Suprapubic skin (tissue), 4 donors: Measurements from ENCODE around the gene FOXD4L4.
"Not testable (repeated sequence)": the region's sequence is repeated elsewhere in the genome, so short reads cannot be mapped to it uniquely, and the experiment has no call there.

Experiments used
- CTCF ChIP-seq, 2 donors: fragments of 200-600 bp in 1 of 2; fragments of 450-650 bp in 1 of 2; sonication (generic) in 1 of 2; IDR thresholded peaks; one replicate each; pipeline ENCODE4 v1.5.1; 2016 to 2019; ENCODE audit warnings: antibody characterized with exemption in 2 of 2, mild to moderate bottlenecking in 1 of 2, moderate library complexity in 1 of 2
- POLR2A ChIP-seq, 2 donors: fragments of 450-650 bp; IDR thresholded peaks; one replicate each; pipeline ENCODE4 v1.6.1; 2017; ENCODE audit warnings: antibody characterized with exemption in 2 of 2, mild to moderate bottlenecking in 2 of 2, moderate library complexity in 2 of 2
- POLR2AphosphoS5 ChIP-seq, 3 donors: sonication (generic); formaldehyde crosslinking; IDR thresholded peaks; one replicate each; pipeline ENCODE4 v1.6.1; 2017; ENCODE audit warnings: antibody characterized with exemption in 3 of 3

DNA sequence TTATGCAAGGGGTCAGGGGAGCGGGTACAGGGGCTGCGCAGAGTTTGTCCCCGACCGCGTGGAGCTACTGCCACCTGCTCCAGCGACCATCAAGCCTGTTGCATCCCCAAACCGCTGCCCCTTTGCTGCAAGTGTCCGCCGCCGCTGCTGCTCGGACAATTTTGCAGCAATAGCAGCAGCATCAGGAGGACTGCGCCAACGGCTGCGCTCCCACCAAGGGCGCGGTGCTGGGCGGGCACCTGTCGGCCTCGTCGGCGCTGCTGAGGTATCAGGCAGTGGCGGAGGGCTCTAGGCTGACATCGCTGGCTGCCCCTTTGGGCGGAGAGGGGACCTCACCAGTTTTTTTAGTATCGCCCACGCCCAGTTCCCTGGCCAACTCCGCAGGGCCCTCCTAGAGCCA, 1.2 kb downstream of the FOXD4L4 start:
- TF ChIP-seq CTCF, POLR2AphosphoS5, POLR2A (IDR thresholded peaks at IDR 0.05): not testable (repeated sequence)
